Keratinocyte (primary cell): ENCODE data around the gene MAGI2.
"Not testable (repeated sequence)": the region's sequence is repeated elsewhere in the genome, so short reads cannot be mapped to it uniquely, and the experiment has no call there.

Experiments
- EZH2 ChIP-seq: IDR thresholded peaks from one replicate; pipeline ENCODE4 v1.6.1; 2012; ENCODE audit warnings: inconsistent platforms, mild to moderate bottlenecking, low read length, moderate library complexity
- TF ChIP-seq, protein P1 (sequence below), 3 experiments: IDR thresholded peaks in 1 of 3; conservative IDR thresholded peaks in 1 of 3; optimal IDR thresholded peaks in 1 of 3; 2 replicates in 2 of 3; 3 replicates in 1 of 3; pipeline versions ENCODE3 to v1.5.1; 2011; ENCODE audit warnings: low read length in 3 of 3, mild to moderate bottlenecking in 3 of 3, moderate library complexity in 2 of 3, control low read depth in 1 of 3, inconsistent platforms in 1 of 3; ENCODE audit not compliant: insufficient read depth in 2 of 3; ENCODE audit errors: extremely low read depth in 1 of 3

DNA sequence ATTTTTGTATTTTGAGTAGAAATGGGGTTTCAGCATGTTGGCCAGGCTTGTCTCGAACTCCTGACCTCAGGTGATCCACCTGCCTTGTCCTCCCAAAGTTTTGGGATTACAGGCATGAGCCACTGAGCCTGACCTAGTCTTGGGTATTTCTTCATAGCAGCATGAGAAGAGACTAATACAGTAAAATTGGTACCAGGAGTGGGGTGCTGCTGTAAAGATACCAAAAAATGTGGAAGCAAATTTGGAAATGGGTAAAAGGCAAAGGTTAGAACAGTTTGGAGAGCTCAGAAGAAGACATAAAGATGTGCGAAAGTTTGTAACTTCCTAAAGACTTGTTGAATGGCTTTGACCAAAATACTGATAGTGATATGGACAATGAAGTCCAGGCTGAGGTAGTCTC, 433.8 kb downstream of the MAGI2 start:
- TF ChIP-seq EZH2 = not testable (repeated sequence)
- TF ChIP-seq, protein P1, sequence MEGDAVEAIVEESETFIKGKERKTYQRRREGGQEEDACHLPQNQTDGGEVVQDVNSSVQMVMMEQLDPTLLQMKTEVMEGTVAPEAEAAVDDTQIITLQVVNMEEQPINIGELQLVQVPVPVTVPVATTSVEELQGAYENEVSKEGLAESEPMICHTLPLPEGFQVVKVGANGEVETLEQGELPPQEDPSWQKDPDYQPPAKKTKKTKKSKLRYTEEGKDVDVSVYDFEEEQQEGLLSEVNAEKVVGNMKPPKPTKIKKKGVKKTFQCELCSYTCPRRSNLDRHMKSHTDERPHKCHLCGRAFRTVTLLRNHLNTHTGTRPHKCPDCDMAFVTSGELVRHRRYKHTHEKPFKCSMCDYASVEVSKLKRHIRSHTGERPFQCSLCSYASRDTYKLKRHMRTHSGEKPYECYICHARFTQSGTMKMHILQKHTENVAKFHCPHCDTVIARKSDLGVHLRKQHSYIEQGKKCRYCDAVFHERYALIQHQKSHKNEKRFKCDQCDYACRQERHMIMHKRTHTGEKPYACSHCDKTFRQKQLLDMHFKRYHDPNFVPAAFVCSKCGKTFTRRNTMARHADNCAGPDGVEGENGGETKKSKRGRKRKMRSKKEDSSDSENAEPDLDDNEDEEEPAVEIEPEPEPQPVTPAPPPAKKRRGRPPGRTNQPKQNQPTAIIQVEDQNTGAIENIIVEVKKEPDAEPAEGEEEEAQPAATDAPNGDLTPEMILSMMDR (optimal IDR thresholded peaks at IDR 0.05 in 1 of 3, IDR thresholded peaks at IDR 0.05 in 1 of 3, conservative IDR thresholded peaks at IDR 0.05 in 1 of 3; ENCODE audit: extremely low read depth in 1 of 3, insufficient read depth in 2 of 3, low read length in 3 of 3) = not testable (repeated sequence)
